GM12872 (cell line): ENCODE results near the gene ZNF385B.

Experiments
- CTCF ChIP-seq: IDR thresholded peaks from 3 replicates; pipeline ENCODE4 v1.5.1; 2011; ENCODE audit warnings: low read depth, mild to moderate bottlenecking, low read length, moderate library complexity; ENCODE audit not compliant: insufficient read depth

Gene ZNF385B

GRCh38 chr2:179434357-179434756 is 427.1 kb downstream of the ZNF385B start:
- no peak for TF ChIP-seq CTCF

GRCh38 chr2:179432751-179433150 is 428.7 kb downstream of the ZNF385B start:
- no peak for TF ChIP-seq CTCF

- TF ChIP-seq CTCF: no peak
Observed at GRCh38 chr2:179429597-179429996, 431.8 kb downstream of the ZNF385B start.

GRCh38 chr2:179429060-179429471 is 432.3 kb downstream of the ZNF385B start:
- no peak for TF ChIP-seq CTCF

GRCh38 chr2:179428649-179429048 is 432.8 kb downstream of the ZNF385B start:
- no peak for TF ChIP-seq CTCF

- TF ChIP-seq CTCF: no peak
Observed at GRCh38 chr2:179427065-179427464, 434.3 kb downstream of the ZNF385B start.

GRCh38 chr2:179424571-179424970 is 436.8 kb downstream of the ZNF385B start:
- TF ChIP-seq CTCF: no peak
